Lower leg skin (tissue), 3 donors: ENCODE measurements around the gene FBXL20.

ENCODE experiments used
- CTCF ChIP-seq, 3 donors: fragments of 450-650 bp; IDR thresholded peaks; one replicate each; pipeline ENCODE4 v1.5.1; 2016; ENCODE audit warnings: antibody characterized with exemption in 3 of 3, mild to moderate bottlenecking in 3 of 3, moderate library complexity in 2 of 3
- POLR2A ChIP-seq, 2 donors: fragments of 450-650 bp; IDR thresholded peaks; one replicate each; pipeline ENCODE4 v1.6.1; 2016 to 2017; ENCODE audit warnings: antibody characterized with exemption in 2 of 2, mild to moderate bottlenecking in 1 of 2, moderate library complexity in 1 of 2

DNA sequence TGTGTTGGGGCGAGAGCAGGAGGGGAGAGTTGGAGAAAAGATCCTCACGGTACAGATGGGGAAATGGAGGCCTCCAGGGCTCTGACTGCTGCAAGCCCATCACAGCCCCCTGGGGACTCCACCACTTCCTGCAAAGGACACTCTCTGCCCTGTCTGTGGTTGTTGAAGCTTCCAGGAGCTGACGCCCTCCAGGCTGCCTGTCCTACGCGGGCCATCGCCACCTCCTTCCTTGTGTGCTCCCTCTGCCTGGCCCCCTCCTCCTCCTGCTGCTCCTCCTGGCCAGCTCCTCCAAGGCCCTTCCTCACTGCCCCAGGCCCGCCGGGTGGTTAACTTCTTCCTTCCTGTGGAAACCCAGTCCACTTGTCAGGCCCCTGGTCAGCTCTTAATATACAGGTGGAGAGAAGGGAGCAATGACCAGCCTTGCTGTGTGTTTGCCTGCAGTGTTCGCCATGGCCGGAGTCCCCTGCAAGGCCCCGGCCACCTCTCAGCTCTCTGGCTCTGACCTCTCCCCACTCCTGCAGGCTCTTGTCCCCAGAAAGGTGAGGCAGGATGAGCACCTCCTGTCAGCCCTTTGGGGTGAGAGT is 157.3 kb downstream of the FBXL20 start:
- TF ChIP-seq CTCF (IDR thresholded peaks at IDR 0.05) (no peak), POLR2A (IDR thresholded peaks at IDR 0.05) (no peak)
